C4-2B (cell line): ENCODE results near the gene HOXC13.

Experiments used
- CTCF ChIP-seq: fragments of 450-650 bp; conservative IDR thresholded peaks from 2 replicates; pipeline ENCODE4 v1.5.1; 2017; ENCODE audit warnings: mild to moderate bottlenecking
- ZFX ChIP-seq: fragments of 450-650 bp; IDR thresholded peaks from 2 replicates; pipeline ENCODE4 v1.6.1; 2017

- TF ChIP-seq CTCF, result no peak
- no peak for TF ChIP-seq ZFX
These were observed 29.8 kb downstream of the HOXC13 start for GRCh38 chr12:53968214-53969127.
